ENCODE data around the gene HOXA2.

The HOXA2 gene

DNA sequence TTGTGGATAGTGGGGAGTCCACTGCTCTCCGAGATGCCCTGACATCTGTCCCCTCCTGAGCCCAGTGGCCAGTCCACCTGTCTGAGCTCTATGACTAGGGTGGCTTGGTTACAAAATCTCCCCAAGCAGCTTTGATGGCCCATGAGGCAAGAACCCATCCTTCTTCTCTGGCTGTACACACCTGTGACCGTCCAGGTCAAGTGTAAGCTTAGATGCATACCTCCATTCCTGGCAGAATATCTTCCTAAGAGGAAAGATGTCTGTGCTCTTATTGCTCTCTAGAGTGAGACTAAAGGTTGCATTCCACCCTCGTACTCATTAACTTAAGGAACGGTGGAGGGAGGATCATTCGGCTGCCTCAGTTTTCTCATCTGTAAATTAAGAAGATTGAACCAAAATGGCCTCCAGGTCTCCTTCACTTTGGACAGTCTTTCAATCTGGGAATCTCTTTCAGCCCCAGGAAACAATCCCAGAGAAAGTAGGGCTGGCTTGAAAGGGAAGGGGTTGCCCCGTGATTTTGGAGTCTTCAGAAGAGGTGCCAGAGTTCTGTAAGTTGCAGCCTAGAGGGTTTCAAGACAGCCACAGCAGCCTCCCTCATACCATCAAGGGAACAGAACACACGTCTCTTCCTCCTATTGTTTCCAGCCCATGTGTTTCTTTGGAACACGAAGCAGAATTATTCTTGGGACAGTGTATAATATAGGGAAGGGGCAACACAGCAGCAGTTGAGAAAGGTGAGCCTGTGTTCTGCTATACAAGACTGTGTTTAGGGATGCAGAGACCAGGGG is 22.6 kb upstream of the HOXA2 start:
- DNase-seq (ENCODE audit: low read depth in 2 of 2), result no peak

DNA sequence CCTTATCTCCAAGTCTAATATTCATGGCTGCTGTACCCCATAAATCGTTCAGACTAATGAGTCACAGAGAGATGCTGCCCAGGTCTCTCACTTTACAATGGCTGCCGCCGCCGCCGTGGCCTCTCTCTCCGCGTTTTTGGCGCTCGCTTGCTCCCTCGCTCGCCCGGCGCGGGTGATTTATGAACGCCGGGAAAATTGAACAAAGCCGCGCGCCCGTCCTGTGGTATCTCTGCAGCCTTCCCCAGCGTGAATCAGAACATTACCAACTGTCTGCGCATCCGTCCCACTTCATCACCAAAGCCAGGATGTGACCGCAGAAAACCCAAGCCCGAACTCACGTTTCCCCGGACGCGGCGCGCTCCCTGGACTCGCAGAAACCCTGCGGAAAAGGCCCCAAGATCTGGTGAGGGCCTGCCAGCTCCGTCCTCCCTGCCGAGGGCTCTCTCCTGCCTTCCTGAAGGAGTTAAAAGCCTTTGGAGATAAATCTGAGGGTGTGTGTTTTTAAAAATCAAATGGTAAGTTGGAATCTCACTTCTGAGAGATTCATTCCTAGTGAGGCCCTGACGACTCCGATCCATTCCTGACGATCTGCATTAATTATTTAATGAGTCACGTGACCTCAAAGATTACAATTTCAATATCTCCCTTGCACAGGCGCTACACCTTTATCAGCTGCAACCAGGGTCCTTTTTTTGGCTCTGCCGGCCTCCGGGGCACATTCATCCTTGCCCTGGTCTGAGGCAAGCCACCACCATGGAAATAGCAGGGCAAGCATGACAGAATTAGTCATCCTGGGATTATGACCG is 21.8 kb upstream of the HOXA2 start:
- DNase-seq (ENCODE audit: low read depth in 2 of 2), result no peak

DNA sequence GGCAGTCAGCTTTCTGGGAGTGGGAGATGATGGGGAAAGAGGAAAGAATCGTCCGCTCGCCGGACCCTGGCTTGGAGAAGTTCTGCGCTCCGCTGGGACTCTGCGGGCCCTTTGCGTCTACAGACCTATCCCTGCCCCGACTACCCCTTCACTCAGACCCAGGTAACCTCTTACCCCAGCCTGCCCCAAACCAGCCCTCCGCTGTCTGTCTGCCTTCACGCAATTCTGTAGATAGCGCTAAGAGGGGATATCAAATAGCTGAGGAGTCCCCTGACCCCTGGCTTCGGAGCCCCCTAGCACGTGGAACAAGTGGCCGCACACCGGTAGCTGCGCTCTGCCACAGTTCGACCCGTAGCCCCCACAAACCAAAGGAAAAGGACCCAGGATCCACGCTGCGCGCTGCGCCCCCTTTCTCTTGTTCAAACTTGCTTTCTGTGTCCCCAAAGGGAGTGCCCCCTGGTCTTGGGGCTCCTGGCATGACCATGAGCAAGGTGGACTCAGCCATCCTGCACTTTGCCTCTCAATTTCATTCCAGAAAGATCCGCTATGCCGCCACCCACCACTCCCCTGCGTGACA is 21.1 kb upstream of the HOXA2 start:
- DNase-seq (ENCODE audit: low read depth in 2 of 2), result no peak

DNA sequence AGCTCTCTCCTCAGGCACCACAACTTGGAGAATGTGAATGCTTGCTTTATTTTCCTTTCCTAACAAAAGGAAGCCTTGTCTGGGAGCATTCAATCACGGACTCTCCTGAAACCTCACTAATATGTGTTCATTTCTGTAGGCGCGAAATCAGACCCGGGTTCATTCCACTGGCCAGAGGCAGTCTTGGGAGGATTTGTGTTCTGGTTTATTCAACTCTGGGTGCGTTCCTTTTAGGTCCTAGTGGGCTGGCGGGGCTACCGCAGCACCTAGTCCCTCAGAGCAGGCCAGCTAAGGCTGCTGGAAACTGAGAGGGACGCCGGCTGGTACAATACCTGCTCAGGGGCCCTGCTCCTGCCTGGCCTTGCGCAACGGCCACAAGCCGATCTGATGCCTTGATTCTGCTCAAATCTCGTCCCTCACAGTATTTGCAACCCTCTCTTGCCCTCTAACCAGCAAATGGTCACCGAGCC is 20.6 kb upstream of the HOXA2 start:
- DNase-seq (ENCODE audit: low read depth in 2 of 2), result no peak

DNA sequence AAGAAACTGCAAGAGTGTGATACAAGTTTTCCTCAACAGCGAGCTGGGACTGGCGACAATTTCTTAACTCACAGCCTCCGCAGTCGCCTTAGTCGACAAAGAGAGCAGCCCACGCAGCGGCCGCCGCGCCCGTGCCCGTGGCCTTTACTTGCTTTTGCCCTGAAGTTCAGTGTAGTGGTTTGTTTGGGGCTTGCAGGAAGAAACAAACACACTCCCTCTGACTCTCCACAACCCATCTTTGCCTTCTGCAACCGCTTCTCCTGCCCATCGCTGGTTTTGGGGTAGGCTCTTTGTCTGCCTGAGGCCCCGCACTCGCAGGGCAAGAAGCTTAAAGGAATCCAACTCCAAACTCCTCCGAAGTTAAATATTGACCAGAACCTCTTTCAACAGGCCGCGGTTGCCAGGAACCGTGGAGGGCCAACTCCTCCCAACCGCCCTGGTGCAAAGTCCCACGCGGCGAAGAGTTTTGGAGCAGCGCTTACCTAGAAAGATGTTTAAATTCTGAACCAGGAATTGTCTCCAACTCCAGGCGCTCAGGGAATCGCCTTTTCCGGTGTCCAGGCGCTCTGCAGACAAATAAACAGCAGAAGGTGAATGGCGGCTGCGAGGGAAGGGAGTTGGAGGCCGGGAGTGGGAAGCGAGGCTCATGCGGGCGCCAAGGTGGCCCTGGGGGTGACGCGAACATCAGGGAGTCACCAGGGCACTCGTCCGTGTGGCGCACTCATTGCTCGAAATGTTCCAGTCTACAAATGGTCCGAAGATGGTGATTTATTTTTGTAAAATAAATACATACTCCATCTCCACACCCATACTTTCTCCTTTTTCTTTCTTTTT is 19.8 kb upstream of the HOXA2 start:
- DNase-seq (ENCODE audit: low read depth in 2 of 2), result no peak

DNA sequence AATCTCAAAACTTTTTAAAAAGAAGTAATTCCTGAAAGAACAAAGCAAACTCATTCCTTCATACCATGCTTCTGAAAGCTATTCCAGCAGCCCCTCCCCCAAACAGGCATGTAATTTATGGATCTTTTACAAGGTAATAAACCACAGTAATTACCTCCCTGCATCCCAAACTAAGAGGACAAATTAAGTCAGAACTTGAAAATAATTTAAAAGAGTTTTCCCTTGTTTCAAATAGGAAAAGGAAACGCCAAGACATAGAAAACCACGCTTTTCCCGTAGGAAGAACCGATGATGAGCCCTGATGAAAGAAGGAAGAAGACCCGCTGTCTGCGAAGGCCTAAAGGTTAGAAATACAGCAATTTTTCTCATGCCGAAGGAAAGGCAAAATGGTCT is 19.2 kb upstream of the HOXA2 start:
- no peak for DNase-seq (ENCODE audit: low read depth in 2 of 2)

DNA sequence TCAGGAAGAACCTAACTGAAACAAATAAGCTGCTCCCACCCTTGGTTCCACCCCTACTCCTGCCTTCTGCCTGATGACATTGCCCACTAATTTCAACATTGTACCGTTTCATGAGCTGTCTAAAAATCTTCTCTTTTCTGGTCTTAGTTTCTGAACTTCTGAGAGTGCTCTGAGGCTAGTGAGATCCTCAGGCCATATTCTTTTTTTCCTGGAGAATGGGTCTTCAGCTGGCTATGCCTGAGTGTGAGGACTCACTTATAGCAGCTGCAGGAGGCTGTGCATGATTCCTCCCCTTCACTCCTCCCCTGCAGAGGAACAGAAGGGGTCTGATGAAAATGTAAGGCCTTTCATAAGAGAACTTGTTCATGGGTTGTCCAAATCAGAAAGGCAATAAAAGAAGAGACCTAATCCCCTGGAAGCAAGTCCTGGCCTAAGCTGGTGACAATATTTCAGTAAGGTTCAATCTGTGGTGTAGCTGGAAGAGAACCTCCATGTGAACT is 17.0 kb upstream of the HOXA2 start:
- DNase-seq (ENCODE audit: low read depth in 2 of 2), result no peak

DNA sequence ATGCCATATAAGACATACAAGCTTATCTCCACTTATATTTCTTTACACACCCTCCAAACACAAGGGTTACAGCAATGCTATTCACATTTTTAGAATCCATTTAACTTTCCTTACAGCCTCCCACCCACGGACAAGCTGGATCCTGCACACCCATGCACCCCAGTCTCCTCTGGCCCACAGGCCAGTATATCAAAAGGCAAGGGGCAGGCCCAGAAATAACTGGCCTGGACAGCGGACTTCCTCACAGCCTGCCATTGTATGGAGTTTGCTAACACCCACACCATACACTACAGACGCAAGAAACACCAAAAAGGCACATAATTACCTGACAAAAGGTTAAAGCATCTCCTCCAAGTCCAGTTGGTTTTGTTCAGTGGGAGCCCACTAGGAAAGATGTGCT is 16.1 kb upstream of the HOXA2 start:
- no peak for DNase-seq (ENCODE audit: low read depth in 2 of 2)

DNA sequence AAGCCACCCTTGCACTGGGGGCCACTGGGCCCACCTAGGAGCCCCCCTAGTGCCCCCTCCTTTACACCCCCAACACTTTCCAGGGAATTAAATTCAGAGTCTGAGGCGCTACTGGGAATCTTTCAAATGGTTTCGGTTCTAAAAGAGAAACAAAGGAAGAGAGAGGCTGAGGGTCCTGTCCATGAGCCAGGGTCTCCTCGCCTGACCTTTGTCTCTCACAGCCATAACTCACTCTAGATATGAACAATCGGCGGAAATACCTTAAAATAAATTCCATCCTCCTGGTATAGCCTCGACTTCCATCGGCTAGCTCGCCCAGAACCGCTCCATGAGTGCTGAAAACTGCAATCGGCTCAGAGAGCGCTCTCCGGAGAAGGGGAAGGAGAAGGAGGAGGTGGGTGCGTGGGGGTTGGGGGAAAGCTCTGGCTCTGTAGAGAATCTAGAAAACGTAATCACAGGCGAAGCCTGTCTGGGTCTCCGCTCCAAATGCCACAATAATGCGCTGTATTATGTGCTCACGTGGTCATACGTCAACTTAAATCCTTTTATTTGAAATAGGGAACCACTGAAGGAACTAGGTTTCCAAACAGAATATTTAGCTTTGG is 15.5 kb upstream of the HOXA2 start:
- no peak for DNase-seq (ENCODE audit: low read depth in 2 of 2)

DNA sequence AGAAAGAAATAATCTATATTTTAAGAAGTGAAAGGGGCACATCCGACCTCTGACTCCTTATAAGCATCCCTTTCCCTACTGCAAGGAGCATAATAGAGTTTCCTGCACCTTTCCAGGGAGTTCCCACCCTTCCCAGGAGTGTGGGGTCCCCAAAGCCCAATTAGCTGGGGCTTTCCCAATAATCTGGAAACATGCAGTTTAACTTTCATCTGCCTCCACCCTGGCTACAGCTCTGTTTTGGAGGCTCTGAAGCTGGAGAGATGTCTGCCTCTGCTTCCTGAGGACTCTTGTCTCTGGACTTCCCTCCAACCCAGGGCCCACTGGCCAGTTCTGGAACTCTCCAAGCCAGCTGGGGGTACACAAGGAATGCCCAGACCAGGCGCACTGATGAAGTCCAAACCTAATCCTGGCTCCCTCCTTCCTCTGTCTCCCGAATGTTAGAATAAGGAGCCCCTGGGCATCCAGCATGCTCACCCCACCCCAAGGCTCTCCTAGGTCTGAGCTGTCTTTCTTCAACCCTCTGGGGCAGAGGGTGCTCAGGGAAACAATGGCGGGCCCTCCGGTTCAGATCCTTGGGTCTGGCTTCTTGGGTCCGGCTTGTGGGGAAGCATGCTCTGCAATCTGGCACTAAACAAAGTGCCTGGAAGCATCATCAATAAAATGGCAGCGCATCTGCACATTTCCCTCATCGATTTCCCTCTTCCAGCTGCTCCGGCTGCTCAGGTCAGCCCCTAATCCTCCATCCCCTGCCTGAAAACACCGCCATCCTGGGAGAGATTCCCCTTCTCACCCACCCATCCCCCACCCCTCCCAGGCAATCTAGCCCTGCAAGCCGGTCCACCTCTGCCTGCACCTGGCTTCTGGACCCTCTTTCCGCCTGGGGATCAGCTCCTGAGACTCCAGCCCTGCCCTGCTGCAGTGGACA is 14.7 kb upstream of the HOXA2 start:
- DNase-seq (ENCODE audit: low read depth in 2 of 2), result no peak

DNA sequence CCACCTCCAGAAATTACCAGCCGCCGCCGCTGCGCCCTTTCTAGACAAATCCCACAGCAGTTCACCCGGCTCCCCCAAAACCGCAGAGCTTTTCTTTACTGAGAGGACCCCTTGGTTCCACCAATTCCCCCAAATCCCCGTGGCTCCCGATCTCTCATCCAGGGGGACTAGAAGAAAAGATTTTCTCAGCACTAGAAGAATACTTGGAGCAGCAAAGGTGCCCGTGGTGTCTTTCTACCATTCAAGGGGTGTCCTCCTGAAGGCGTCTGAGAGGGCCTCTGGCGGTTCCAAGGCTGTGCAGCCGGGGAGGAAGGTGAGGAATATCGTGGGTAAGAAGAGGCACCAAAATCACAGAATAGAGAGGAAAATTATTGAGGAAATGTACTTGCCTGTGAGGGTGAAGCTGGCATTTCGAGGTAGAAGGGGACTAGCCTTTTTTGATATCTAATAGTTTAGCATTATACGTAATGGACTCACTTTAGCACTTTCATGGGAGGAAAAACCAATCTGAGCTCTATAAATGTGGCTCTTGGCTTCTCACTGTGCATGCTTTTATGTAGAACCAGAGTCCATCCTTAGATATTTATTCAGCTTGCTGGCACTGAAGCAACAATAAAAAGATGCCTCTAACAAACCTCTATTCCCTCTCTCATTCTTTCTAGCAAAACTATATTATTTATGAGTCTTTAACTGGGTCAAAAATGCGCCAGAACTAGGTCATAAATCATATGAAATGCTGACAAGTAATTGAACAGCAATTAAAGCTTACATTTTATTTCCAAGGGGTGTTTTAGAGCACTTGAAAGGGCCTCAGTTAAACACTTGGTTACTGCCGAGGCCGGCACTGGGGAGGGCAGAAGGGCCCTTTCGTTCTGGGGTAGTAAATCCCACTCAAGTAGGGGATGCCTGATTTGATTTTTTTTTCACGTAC is 13.8 kb upstream of the HOXA2 start:
- no peak for DNase-seq (ENCODE audit: low read depth in 2 of 2)

DNA sequence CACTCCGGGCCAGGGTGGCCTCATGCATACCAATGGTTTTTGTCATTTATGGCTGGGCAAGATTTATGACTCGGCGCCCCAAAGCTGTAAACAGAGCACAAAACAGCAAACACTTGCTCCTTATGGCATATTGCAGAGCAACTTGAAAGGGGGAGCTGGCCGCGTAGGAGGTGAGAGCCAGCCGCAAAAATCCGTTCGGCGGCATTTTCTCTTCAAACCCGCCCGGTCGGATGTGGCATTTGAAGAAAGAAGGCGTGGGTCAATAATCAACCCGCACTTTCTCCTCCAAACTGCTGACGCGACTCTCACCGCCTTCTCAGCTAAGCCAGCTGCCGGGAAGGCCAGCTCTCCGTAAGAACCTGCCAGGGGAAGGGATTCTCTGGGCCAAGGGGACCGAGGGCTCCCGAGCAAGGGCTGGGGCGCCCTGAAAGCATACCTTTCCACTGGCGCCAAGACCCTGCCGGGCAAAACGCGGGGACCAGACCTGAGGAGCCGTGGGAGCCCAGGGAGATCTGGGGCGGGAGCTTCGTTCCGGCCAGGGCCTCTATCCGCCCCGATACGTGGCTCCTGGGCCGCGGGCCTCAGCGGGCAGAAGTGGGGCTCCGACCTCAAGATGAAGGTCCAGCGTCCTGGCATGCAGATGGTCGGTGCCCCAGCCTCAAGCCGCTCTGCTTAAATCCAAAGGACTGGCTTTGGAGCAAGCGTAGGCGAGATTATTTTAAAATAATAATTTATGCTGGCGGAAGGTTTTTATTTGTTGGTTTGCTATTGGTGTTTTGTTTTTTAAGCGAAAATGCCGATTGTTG is 12.9 kb upstream of the HOXA2 start:
- no peak for DNase-seq (ENCODE audit: low read depth in 2 of 2)

DNA sequence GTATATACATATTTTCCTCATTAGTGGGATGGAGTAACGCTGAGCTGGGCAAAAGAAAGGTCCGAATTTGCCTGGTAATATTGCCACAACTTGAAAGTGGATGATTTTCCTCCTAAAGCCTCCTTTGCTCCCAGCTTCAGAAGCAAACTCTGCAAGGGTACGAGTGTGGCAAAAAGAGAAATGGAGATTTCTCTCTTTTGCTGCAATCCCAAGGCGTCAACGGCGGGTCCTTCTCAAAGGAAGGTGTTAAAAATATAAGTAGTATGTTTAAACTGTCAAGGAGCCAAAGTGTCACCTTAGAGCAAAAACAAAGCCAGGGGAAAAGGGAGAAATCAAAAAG is 12.4 kb upstream of the HOXA2 start:
- no peak for DNase-seq (ENCODE audit: low read depth in 2 of 2)

DNA sequence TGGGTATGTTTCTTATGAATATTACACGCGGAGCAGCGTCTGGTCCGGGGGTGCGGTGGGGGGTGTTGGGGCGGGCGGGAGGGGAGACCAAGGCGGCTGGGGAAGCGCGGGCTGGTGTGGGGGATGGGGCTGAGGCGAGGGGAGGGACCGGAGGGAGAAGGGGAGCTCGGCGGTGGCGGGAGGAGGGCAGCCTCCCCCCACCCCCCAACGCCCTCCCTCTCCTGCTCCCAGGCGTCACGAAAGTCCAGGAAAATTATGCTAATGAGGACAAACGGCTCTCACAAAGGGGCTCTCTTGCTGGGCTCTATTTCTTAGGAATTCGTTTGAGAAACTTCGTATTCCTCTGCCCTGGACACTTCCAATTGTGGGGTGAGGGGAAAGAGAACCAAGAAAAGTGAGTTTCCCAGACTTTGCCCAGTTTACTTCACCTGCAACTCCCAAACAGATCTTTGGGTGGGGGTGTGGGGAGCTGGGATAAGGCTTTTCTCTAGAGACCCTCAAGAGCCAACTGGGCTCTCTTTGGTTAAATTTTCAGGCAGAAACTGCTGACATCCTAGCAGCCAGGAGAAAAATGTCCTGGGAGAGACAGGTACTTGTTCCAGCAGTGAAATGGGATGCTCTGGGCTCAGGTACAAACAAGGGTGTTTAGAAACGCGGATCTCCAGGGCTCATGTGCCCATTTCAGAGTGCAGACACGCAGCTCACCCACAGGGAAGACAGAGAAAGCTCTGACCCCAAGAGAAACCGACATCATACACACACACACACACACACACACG is 11.7 kb upstream of the HOXA2 start:
- DNase-seq (ENCODE audit: low read depth in 2 of 2), result no peak

DNA sequence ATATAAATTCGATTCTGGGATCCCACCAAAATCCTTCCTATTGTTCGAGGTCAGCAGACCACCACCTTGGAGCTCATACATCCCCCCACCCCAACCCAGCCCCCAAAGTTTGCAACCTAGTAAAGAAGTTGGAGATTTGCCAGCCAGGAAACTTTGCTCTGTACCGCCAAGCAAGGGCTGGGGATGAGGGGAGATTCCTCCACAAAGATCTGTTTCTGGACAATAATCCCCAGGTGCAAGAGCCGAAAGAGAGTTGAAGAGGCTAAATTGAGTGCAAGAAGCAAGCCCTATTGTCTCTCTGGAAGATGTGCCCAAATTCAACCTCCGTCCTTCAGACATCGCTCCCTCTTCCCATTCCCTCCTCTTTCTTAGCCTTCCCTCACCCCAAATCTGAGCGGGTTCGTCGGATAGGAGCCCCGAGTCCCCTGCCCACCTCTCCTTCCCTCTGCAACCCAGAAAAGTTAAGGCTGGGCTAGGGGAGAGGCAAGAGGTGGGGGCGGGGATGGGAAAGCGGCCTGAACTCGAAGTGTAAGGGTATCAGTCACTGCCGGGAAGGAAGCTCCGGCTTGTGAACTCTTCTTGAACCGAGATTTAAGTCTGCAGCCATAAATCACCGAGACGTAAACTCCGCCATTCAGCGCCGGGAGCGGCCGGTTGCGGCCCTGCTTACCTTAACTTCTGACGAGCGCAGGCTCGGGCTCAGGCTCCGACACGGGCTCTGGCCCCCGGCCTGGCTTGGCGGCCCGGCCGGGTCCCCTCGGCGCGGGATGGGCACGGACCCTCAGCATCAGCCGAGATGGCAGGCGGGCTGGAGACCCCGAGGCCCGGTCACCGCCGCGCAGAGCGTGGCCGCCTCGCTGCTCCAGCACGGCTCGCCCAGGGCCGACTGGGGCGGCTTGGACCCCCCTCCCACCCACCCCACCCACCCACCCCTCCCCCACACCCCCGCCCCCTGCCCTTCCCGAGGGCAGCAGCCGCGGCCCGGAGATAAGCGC is 10.8 kb upstream of the HOXA2 start:
- DNase-seq (ENCODE audit: low read depth in 2 of 2), result no peak

DNA sequence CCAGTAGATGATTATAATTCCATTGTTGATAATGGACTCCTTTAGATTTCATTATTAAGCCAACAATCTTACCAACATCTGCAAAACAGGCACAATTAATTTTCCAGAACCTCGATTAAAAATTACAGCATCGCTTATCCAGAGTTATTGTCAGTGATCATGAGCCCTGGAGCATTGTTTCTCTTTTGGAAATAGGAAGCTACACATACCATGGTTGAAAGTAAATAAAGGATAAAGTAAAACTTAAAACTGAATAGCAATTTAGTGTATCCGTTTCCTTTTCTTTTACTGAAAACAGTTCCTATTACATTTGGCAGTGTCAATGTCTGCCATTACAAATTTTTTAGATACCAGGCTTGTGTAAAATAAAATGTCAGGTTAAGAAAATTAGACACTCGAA is 9.9 kb upstream of the HOXA2 start:
- DNase-seq (ENCODE audit: low read depth in 2 of 2), result no peak
